Dermis microvascular lymphatic vessel endothelial cell (primary cell): Measurements from ENCODE around the gene PARVB. TPM values are rescaled to one million over a fixed set of nuclear protein-coding genes. Genes with fewer than 3 reads are reported as not detected.

ENCODE experiments used
- DNase-seq, 2 donors: peaks; one replicate each; pipeline versions ENCODE4 v3.0.0 to v3.0.0-alpha.2; 2010; ENCODE audit warnings: low read depth in 2 of 2
- total RNA-seq: library from RNA; depleted of rRNA; stranded (reverse); fragments of >200 nt; gene quantifications from 2 replicates; pipeline ENCODE4 v1.2.1, GENCODE V29; 2014

PARVB gene
- total RNA-seq, 1 donor from 2014 or later: 39.2 TPM

DNA sequence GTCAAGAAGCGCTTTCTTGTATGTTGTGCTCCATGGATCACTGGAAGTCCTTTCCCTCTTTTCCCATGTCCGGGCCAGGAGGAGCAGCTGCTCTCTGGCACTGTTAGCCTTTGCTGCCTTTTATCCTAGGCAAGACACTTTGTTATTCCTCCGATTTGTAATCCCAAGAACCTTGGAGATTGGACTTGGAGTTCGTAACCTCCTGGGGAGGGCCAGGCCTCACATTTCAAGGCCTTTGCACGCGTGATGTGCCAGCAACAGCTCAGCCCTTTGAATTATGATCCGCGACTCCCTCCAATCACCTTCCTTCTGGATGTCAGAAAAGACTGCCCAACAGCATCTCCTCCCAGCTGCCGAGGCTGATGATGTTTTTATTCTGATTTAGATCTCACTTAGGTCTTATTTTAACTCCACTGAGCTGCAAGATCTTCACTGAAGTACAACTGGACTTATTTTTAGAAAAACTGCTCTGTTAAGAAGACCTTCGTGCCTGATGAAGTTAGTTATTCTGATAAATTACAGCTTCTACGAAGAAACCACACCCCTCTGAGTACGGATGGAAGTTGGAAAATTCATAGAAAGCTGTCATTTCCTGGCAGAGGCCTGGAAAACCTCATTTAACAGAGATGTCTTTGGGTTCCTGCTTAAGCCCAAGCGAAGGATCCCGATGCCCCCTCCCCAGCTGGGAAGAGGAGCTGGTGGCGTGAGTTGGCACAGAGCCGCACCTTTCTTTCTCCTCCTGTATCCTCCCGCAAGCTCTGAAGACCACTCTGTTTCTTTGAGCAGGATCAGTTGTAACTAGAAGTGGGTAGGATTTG lies 62.4 kb downstream of the PARVB start:
- no peak for DNase-seq

DNA sequence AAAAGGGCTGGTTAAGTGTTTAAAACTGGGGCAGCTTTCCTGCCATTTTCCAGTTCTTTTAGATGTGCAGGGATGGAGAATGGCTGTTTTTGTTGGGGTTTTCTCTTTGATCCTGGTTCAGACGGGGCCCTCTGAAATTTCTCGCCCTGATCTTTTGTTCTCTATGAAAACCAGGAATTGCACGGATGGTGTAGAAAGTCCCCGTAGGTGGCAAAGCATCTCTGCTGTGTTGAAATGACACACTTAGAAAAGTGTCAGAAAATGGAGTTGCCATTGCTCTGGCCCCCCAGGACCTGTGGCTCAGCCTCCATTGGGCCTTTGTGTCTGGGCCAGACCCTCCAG lies 63.0 kb downstream of the PARVB start:
- DNase-seq: no peak

DNA sequence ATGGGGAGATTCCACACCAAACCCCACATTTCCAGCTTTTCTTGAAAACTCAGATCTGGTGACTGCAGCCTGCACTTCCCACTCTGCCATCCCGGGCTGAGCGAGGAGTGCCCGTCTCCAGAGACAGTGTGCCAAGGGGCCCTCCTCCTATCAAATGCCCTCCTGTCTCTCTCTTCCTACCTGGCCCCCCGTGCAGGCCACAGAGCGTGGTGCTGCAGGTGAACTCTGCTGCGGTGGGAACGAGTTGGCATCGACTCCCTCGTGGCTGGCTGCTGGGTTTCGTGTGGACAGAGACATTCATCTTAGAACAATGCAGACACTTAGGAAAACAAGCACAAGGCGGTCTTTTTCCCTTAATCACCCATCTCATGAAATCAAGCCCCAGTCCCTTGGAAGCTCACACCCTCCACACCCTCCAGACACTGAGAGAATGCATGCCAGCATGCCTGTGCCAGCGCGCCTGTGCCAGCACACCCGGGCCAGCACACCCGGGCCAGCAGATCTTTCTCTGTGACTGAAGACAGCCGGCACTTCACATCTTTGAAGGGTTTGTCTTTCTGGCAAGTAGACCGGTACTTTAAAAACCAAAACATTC lies 65.0 kb downstream of the PARVB start:
- no peak for DNase-seq

DNA sequence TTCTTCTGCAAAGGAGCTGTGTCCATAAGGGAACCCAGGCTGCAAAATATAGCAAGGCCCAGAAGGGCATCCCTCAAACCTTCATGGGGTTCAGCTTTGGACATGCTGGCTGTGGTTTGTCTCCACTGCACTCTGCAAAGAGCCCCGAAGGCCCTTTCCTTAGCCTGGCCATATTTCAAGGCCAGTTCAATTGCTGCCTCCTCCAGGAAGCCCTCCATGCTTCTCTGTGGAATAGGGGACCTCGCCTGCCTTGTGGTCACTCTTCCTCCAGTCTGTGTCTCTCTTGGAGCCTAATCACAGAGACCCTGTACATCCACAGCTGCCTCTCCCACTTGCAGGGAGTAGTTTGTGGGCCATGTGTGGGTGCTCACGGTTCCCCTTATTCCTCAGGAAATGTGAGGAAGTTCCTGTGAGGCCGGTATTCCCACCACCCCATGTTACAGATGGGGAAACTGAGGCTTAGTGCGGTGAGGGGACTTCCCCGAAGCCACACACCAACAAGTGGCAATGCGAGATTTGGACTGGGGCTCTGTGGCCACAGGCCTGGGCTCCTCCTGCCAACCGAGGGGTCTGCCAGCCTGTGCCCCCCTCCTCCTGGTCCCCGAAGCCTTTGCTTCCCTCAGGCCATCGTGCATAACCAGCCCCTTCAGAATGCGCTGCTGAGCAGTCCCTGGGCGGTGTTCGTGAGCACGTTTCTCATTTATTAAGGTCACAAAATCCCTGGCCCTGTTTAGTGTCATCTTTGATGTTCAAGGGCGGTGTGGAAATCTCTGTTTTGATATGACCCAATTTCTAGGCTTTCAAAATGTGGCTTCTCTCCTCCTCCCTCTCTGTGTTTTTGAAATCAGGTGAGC lies 65.8 kb downstream of the PARVB start:
- DNase-seq: no peak

DNA sequence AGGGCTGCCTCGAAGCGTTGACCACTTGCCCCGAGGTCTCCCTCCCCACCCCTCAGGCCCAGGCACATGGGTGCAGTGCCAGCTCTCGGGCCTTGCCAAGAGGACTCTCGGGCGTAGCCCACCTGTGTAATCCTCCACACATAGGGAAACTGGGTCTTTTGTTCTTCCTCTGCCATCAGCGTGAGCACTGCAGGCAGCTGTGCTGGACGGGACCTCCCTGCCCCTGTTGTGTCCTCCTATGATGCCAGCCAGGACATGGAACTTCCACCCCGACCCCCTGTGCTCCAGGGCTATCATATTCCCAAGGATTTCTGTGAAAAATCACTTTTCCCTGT lies 66.4 kb downstream of the PARVB start:
- no peak for DNase-seq

DNA sequence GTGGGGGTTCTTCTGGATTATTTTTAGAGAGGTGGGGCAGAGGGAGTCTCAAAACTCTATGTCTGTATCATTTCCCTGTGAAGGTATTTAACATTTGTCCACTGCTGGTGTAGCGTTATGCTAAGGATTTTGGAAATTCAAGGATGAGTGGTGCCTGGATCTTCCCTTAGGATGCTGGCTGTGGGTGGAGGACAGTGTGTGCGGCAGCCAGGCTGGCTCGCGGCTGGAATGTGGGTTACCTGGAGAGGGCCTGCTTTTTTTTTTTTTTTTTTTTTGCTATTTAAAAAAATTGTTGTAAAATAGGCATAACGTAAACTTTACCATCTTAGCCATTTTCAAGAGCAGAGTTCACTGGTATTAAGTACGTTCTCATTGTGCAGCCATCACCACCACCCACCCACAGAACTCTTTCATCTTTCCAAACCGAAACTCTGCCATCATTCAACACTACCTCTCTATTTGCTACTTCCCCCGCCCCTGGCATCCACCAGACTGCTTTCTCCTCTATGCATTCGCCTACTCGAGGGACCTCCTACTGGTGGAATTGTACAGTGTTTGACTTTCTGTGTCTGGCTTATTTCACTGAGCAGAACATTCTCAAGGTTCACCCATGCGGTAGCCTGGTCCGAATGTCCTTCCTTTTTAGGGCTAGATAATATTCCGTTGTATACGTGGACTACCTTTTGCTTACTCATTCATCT lies 67.1 kb downstream of the PARVB start:
- DNase-seq: peak in 1 of 2 donors; percentile 12

DNA sequence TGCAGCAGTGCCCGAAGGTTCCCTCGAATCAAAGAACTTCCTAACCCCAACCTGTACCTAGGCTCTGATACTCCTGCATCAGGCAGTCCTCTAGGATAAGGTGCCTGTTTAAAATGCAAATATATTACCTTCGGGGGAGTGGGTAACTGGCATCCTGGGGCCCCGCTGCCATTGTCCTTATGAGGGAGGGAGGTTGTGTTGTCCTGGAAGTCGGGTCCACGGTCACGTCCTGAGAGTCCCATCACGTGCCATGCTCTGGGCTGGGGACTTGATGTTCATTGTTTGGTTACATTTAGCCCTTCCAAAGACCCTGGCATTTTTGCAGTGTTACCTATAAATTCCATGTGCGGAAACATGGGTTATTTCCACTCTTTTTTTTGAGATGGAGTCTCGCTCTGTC lies 67.6 kb downstream of the PARVB start:
- DNase-seq: no peak

DNA sequence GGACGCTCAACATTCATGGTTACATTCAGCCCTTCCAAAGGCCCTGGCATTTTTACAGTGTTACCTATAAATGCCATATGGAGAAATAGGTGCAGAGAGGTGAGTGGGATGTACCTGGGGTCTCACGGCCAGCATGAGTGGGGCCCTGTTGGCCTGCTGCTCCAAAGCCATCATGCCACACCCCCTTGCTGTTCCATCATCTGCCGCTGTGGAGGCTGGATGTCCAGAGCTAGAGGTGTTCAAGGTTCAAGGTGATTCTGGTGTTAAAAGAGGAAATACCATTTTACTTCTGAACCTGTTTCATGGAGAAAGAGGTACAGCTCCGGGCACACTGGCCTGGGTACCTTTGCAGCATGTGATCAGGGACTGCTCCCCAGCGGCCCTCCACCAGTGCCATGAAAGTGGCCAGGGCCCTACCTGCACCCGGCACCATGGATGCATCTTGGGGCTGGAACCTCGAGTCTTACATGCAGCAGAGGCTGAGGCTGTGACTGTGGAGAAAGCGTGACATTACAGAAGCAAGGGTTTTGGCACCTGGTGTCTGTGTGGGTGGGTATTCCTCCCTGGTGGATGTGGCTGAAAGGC lies 68.6 kb downstream of the PARVB start:
- DNase-seq: no peak

DNA sequence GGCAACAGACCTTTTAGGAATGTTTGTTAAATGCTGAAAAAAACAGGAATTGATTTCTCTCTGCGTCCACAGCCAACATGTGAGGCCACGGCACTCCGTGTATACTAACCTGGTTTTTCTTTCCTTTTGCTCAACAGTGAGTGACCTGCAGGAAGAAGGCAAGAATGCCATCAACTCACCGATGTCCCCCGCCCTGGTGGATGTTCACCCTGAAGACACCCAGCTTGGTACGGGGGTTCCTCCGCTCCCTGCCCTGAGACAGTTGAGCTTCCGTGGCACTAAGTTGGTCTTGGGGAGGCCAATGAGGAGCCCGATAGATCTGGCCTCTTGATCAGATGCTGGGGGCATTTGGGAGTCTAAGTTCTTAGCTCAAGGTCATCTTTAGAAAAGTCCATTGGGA lies 69.7 kb downstream of the PARVB start:
- no peak for DNase-seq

DNA sequence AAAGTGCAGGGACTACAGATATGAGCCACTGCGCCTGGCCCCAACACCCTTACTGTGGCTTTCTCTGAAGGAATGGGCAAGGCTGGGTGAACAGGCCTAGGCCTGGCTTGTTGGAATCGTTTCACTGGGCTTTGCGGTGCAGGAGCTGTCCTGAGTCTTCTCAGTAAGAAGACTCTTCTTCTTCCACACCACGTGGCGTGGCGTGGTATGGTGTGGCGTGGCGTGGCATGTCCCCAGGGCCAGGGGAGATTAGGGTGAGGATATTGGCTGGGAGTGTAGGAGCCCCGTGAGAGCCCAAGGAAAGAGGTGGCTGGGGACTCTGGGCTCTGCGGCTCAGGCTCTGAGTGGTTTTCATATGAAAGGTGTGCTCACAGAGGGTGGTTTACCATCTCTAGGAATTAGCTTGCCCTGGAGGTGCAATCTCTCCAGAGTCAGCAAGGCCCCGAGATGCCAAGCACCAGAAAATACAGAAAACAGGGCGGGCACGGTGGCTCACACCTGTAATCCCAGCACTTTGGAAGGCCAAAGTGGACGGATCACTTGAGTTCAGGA lies 70.7 kb downstream of the PARVB start:
- DNase-seq: no peak

DNA sequence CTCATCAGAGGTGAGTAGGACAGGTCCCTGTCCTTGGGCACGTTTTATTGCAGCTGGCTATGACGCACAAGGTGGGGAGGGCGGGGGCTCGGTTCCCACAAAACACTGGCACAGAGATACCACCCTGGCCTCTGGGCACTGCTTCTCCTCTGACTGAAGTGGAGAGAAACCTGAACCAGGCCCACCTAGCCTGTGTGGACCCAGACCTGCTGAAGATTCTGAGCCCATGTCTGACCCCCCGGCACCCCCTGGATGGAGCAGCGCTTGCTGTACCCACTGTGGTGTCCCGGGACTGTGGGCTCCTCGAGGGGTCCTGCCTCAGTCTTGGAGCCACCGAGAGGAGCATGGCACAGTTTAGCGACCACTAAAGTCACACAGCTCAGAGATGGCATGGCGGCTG lies 72.6 kb downstream of the PARVB start:
- no peak for DNase-seq

DNA sequence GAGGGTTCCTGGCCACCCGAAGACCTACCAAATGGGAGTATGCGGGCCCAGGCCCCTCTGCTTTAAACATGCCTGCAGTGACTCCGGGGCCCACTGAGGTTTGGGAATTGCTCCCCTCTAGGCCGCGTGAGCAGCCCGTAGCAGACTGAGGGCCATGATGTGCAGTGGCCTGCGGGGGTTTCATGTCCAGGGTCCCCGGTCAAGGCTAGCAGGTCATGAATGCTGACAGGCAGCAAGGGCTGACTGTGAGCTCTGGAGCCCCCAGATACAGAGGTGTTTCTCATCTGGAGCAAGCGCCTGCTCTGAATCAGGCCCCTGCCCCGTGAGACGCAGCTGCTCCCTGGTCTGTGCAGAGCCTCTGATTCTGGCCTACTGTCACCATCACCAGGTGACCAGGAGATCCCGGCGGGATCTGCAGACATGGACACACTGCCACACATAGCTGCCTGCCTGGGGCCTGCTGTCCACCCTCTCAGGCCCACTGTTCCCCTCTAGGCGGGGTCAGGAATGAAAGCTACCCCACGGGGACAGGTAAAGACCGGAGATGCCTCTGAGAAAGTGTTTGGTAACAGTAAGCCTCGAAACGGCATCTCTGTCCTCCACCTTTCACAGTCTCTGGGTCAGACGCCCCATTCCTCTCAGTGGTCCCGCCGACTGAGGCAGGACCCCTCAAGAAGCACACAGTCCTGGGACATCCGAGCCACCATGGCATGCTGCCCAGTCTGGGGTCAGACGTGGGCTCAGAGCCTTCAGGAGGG lies 73.3 kb downstream of the PARVB start:
- no peak for DNase-seq

DNA sequence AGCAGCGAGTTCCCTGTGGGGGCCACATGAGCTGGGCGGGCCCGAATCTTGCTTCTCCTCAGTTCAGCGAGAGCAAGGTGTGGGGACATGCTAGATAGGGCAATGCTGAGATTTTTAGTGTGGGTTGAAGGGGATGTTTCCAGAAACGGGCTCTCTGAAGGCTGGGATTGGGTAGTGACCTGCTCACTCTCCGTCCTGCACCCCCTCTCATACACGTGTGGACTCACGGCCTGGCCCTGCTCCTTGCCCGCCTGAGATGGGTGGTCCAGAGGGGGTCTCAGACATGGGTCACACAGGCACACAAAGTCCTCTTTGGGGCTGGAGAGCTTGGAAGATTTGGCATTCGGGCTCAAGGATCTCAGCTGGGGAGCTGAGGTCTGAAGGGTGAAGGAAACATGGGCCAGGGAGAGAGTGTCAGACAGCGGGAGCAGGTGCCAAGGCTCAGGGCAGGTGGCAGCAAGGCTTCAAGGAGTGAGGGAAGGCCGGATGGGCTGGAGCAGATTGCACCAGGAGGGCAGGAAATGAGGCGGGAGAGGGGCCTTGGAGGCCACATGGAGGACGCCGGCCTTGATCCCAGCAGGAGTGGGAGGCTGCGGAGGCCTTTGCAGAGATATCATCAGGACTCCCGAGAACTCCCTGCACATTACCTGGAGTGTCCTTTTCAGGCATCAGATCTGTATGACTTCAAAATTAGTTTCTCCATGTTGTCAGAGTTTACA lies 74.1 kb downstream of the PARVB start:
- no peak for DNase-seq

DNA sequence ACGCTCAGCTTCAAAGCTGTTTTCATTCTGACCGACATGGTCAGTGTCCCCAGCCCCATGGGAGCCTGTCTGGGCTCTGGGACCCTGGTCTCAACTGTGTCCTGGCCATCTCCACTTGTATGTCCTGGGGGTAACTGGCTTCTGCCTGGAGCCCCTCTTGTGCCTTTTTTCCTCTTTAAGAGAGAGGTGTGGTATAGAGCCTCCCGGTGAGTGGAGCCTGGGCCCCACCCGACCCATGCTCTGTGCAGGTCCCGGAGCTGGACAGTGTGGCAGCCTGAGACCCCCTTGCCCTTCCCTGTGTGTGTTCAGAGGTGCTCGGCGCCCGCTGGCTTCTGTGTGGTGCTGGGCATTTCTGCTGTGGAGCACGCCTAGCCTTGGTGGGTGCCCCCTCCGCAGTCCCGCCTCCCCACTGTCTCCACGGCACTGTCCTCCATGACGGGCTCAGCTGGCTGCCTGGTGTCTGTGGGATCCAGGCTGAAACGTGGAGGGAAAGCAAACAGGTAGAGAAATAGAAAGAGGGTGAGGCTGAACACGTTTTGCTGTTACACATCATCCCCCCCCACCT lies 74.9 kb downstream of the PARVB start:
- DNase-seq: no peak

DNA sequence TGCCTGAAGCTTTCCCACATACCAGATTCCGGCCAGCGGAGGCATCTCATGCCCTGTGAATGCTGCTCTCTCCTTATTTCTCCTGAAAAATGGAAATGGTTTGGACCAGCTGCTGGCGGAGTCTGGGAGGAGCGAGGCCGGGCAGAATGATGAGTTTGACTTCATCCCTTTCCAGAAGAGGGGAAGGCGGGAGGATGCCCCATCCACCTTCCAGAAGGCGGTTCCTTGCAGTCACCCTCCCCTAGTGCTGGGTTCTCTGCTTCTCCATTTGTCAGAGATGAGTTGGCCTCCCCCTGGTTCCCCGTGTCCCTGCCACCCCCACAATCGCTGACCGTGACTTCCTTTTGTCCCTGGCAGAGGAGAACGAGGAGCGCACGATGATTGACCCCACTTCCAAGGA lies 75.6 kb downstream of the PARVB start:
- DNase-seq: no peak

DNA sequence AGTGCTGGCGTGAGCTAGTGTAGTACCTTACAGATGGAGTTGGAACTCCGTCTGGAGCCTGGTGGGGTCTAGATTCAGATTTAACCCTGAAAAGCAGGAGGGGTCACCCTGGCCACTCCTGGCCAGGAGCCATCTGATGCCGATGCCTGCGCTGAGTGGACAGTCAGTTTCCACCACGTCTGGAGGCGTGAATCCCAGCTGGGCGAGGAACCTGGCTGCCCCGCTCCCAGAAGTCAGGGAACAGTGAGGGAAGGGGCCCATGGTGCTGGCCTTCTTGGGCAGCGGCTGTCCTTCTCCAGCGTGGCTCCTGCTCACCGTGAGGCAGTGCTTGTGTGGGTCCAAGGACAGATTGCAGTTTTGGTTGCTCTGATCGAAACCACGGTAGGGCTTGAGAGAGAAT lies 76.3 kb downstream of the PARVB start:
- DNase-seq: no peak

DNA sequence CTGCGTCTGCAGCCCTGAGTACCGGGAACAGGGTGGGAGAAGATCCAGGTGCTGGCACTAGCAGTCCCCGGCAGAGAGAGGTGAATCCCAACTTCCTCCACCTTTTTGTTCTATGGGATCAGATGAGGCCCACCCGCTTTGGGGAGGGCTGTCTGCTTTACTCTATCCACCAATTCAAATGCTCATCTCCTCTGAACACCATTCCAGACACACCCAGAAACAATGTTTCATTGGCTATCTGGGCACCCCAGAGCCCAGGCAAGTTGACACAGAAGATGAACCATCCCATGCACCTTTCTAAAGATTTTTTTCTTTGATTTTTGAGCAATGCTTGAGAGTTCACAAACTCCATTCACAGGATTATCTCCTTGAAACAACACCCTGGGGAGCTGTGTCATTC lies 78.0 kb downstream of the PARVB start:
- no peak for DNase-seq

DNA sequence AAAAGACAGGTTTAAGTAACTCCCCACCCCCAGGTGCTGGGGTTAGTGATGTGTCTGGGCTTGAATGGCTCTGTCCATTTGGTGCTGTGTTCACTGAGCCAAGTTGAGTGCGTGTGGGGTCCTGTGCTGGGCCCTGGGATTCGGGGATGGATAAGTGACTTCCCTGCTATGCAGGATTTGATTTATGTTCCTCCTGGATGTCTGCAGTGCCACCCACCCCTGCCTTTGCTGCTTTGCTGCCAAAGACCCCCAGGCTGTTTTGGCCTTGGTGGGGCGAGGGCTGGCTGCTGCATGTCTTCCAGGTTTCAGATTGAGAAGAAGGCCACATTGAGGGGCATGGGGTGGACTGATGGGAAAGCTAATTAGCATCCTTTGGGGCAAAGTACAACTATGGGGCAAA lies 78.8 kb downstream of the PARVB start:
- DNase-seq: no peak

DNA sequence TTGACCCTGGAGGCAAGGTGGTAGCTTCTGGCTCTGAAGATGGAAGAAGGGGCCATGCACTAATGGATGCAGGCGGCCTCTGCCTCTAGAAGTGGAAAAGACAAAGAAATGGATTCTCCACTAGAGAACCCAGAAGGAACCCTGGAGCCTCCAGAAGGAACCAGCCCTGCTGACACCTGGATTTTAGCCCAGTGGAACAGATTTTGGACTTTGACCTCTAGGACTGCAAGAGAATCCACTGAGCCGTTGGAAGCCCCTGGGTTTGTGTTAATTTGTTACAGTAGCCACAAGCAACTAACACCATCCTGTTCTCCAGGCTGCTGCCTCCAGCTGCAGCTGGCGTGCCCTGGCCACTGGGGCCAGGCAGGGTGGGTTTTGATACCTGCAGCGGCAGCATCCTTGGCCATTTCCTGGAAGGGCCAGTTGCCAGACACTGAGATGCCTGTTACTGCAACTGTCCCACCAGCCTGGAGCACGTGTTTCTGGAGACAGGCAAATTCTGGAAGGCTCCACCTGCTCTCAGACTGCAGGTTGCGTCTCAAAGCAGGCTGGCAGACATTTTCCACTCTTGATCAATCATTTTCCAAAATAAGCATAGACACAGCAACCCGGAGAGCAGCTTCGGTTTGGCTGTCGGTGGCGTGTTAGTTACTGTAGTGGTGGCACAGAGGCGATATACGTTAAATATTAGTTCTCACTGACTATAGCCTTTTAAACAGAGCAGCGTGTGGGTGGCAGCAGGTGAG lies 79.8 kb downstream of the PARVB start:
- no peak for DNase-seq
